Measurements from ENCODE around the gene CRB1. TPM values are rescaled to one million over a fixed set of nuclear protein-coding genes. Genes with fewer than 3 reads are reported as not detected.

The CRB1 gene
- total and polyA plus RNA-seq, 4 donors = 0.03 to 0.55 (median 0.30) TPM

- H3K27me3 ChIP-seq (ENCODE audit: control insufficient read depth in 3 of 3, insufficient read depth in 3 of 3, low read length in 2 of 3) = no peaks in the 10 kb centered on the region
- no peak overlapping the region for H3K4me3 ChIP-seq
- no peak for DNase-seq
- peaks cover 0 to 33% (median 0%) of the 10 kb centered on the region in 5 donors for H3K4me1 ChIP-seq (ENCODE audit: control insufficient read depth in 5 of 5, insufficient read depth in 5 of 5, low read length in 5 of 5)
- no peak for TF ChIP-seq CTCF (IDR thresholded peaks at IDR 0.05; ENCODE audit: control extremely low read depth, extremely low read depth)
- H3K9ac ChIP-seq (ENCODE audit: insufficient read depth in 1 of 2, low read length in 2 of 2) = no peak overlapping the region
- H3K36me3 ChIP-seq (ENCODE audit: control insufficient read depth in 4 of 4, insufficient read depth in 4 of 4, low read length in 4 of 4) = no peaks in the 10 kb centered on the region
- 50 to 68% methylated on average over 2 of the region's 2 CpGs for WGBS, 2 donors
- H3K9me3 ChIP-seq (ENCODE audit: control insufficient read depth in 4 of 4, insufficient read depth in 3 of 4, low read length in 3 of 4) = no peaks in the 10 kb centered on the region
- ATAC-seq (ENCODE audit: insufficient read depth, low FRiP score) = no peak
- H3K27ac ChIP-seq (ENCODE audit: low read depth in 1 of 2, low read length in 1 of 2) = no peak overlapping the region
Measured at GRCh38 chr1:197440715-197441114, 172.7 kb downstream of the CRB1 start.

GRCh38 chr1:197441999-197442414 lies 174.0 kb downstream of the CRB1 start:
- Histone ChIP-seq H3K27me3 (ENCODE audit: control insufficient read depth in 3 of 3, insufficient read depth in 3 of 3, low read length in 2 of 3) (no peaks in the 10 kb centered on the region), H3K9me3 (ENCODE audit: control insufficient read depth in 4 of 4, insufficient read depth in 3 of 4, low read length in 3 of 4) (no peaks in the 10 kb centered on the region), H3K4me1 (ENCODE audit: control insufficient read depth in 5 of 5, insufficient read depth in 5 of 5, low read length in 5 of 5) (peaks cover 0 to 29% (median 0%) of the 10 kb centered on the region in 5 donors), H3K4me3 (no peak overlapping the region), H3K9ac (ENCODE audit: insufficient read depth in 1 of 2, low read length in 2 of 2) (no peak overlapping the region), H3K36me3 (ENCODE audit: control insufficient read depth in 4 of 4, insufficient read depth in 4 of 4, low read length in 4 of 4) (no peaks in the 10 kb centered on the region), H3K27ac (ENCODE audit: low read depth in 1 of 2, low read length in 1 of 2) (no peak overlapping the region)
- no peak for ATAC-seq (ENCODE audit: insufficient read depth, low FRiP score)
- 40 to 69% methylated on average over 8 of the region's 8 CpGs for WGBS, 2 donors
- DNase-seq = peak; percentile 62 to 69 (median 62)
- TF ChIP-seq CTCF (IDR thresholded peaks at IDR 0.05; ENCODE audit: control extremely low read depth, extremely low read depth) = no peak

DNA sequence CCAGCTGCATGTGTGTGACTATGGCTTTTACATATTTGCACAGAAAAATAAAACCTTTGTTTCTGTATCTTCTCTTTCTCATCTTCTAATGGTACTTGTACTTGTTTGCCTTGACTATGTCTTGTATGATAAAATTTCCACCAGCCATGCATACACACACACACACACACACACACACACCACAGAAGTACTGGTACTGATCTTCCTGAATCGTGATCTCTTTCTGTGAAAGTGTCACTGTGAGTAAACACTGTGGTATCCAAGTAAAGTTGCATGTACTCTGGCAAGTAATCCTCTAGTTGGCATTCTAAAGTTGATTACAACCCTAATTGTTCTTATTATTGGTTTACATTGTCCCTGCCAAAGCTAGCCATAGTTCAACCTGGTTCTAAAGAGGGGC lies 176.7 kb downstream of the CRB1 start:
- Histone ChIP-seq H3K4me3 (no peak overlapping the region), H3K27me3 (ENCODE audit: control insufficient read depth in 3 of 3, insufficient read depth in 3 of 3, low read length in 2 of 3) (peaks cover 0 to 3% (median 0%) of the 10 kb centered on the region in 3 donors), H3K9ac (ENCODE audit: insufficient read depth in 1 of 2, low read length in 2 of 2) (no peak overlapping the region), H3K4me1 (ENCODE audit: control insufficient read depth in 5 of 5, insufficient read depth in 5 of 5, low read length in 5 of 5) (peaks cover 0 to 9% (median 0%) of the 10 kb centered on the region in 5 donors), H3K27ac (ENCODE audit: low read depth in 1 of 2, low read length in 1 of 2) (no peak overlapping the region), H3K9me3 (ENCODE audit: control insufficient read depth in 4 of 4, insufficient read depth in 3 of 4, low read length in 3 of 4) (no peaks in the 10 kb centered on the region), H3K36me3 (ENCODE audit: control insufficient read depth in 4 of 4, insufficient read depth in 4 of 4, low read length in 4 of 4) (no peaks in the 10 kb centered on the region)
- DNase-seq = no peak
- 40 to 52% methylated on average over 1 of the region's 1 CpG for WGBS, 2 donors
- ATAC-seq (ENCODE audit: insufficient read depth, low FRiP score) = no peak
- TF ChIP-seq CTCF (IDR thresholded peaks at IDR 0.05; ENCODE audit: control extremely low read depth, extremely low read depth) = no peak

Data from lung (tissue), 12 donors.